GM19099 (cell line): ENCODE measurements around the gene FBXW5.

Source experiments
- POLR2A ChIP-seq: IDR thresholded peaks from 3 replicates; pipeline ENCODE4 v1.6.1; 2011; ENCODE audit warnings: low read depth; ENCODE audit not compliant: insufficient read length; ENCODE audit errors: extremely low read depth

The FBXW5 gene

GRCh38 chr9:136958898-136959850, 14.6 kb upstream of the FBXW5 start:
- no peak for TF ChIP-seq POLR2A

- no peak for TF ChIP-seq POLR2A
Measured at GRCh38 chr9:136958473-136958872, 13.9 kb upstream of the FBXW5 start.

- no peak for TF ChIP-seq POLR2A
Measured at GRCh38 chr9:136957901-136958300, 13.4 kb upstream of the FBXW5 start.

- TF ChIP-seq POLR2A: no peak
Measured at GRCh38 chr9:136957461-136957860, 12.9 kb upstream of the FBXW5 start.

- no peak for TF ChIP-seq POLR2A
Measured at GRCh38 chr9:136956604-136957003, 12.1 kb upstream of the FBXW5 start.

- TF ChIP-seq POLR2A: no peak
Measured at GRCh38 chr9:136955943-136956335, 11.4 kb upstream of the FBXW5 start.

GRCh38 chr9:136955202-136955942, 10.8 kb upstream of the FBXW5 start:
- no peak for TF ChIP-seq POLR2A

- no peak for TF ChIP-seq POLR2A
Measured at GRCh38 chr9:136954270-136955083, 9.9 kb upstream of the FBXW5 start.

- TF ChIP-seq POLR2A: no peak
Measured at GRCh38 chr9:136953771-136954269, 9.3 kb upstream of the FBXW5 start.

- TF ChIP-seq POLR2A: no peak
Measured at GRCh38 chr9:136952876-136953770, 8.6 kb upstream of the FBXW5 start.

- TF ChIP-seq POLR2A: no peak
Measured at GRCh38 chr9:136952321-136952850, 7.8 kb upstream of the FBXW5 start.

GRCh38 chr9:136951541-136952320, 7.2 kb upstream of the FBXW5 start, which contains the start of gene LCN12:
Gene LCN12, plus strand, starts transcription at chr9:136952273. Its CDS starts 55 bp downstream, at chr9:136952328.
- no peak for TF ChIP-seq POLR2A
